Upper lobe of left lung (tissue), 6 donors: ENCODE measurements around the gene TP53I3. TPM values are rescaled to one million over a fixed set of nuclear protein-coding genes. Genes with fewer than 3 reads are reported as not detected.

Source experiments
- ATAC-seq, 2 donors: fragments of 200-7000 bp; cut with Tn5 transposase; one replicate each; pipeline ENCODE4 v1.9.1; 2022; ENCODE audit warnings: mild to moderate bottlenecking in 2 of 2, moderate library complexity in 2 of 2; ENCODE audit not compliant: low FRiP score in 2 of 2
- DNase-seq, 2 donors: peaks; one replicate each; pipeline ENCODE4 v3.0.0-alpha.2; 2019 to 2020
- H3K27ac ChIP-seq, 4 donors: fragments of 200-600 bp; sonication (generic); one replicate each; pipeline ENCODE4 v1.5.1; 2016 to 2019
- H3K27me3 ChIP-seq, 4 donors: fragments of 200-600 bp; sonication (generic); one replicate each; pipeline ENCODE4 v1.5.1; 2017 to 2019
- H3K36me3 ChIP-seq, 4 donors: fragments of 200-600 bp; sonication (generic); one replicate each; pipeline ENCODE4 v1.5.1; 2016 to 2019
- H3K4me1 ChIP-seq, 4 donors: fragments of 200-600 bp; sonication (generic); one replicate each; pipeline ENCODE4 v1.5.1; 2018 to 2019
- H3K4me3 ChIP-seq, 4 donors: fragments of 200-600 bp; sonication (generic); one replicate each; pipeline ENCODE4 v1.5.1; 2017 to 2019; ENCODE audit warnings: mild to moderate bottlenecking in 2 of 4, moderate library complexity in 1 of 4
- H3K9me3 ChIP-seq, 4 donors: fragments of 200-600 bp; sonication (generic); one replicate each; pipeline ENCODE4 v1.5.1; 2018 to 2019
- CTCF ChIP-seq, 6 experiments: fragments of 450-650 bp in 4 of 6; fragments of 200-600 bp in 2 of 6; sonication (generic) in 2 of 6; IDR thresholded peaks; one replicate each; pipeline ENCODE4 v1.5.1; 2016 to 2019; ENCODE audit warnings: antibody characterized with exemption in 6 of 6
- EP300 ChIP-seq, 4 donors: sonication (generic); formaldehyde crosslinking; IDR thresholded peaks; one replicate each; pipeline ENCODE4 v1.5.1; 2017; ENCODE audit warnings: antibody characterized with exemption in 4 of 4, control low read depth in 2 of 4
- POLR2A ChIP-seq, 4 donors: fragments of 450-650 bp; IDR thresholded peaks; one replicate each; pipeline ENCODE4 v1.5.1; 2016 to 2017; ENCODE audit warnings: antibody characterized with exemption in 4 of 4, mild to moderate bottlenecking in 2 of 4
- POLR2AphosphoS5 ChIP-seq, 2 donors: sonication (generic); formaldehyde crosslinking; IDR thresholded peaks; one replicate each; pipeline ENCODE4 v1.5.1; 2017; ENCODE audit warnings: antibody characterized with exemption in 2 of 2
- WGBS, 2 donors: methylation state at CpG; one replicate each; pipeline ENCODE4 v1.1.5; 2017 to 2018; 5-methylcytosine and 5-hydroxymethylcytosine counted together
- total RNA-seq, 6 donors: library from RNA; depleted of rRNA in 4 of 6; stranded (reverse); fragments of >200 nt in 4 of 6; gene quantifications; one replicate each; pipeline versions ENCODE4 v1.1.0 to v1.2.1, GENCODE V29; 2016 to 2021
- donor health status: DM: no; HTN: no; CAD: no; lungs with moderate emphysema.
- donor health status: DM: no; HTN: yes; CAD: no; lungs with severe emphysema.

The TP53I3 gene
- total RNA-seq, 6 donors from 2014 or later: 27.0 to 110 (median 69.6) TPM

DNA sequence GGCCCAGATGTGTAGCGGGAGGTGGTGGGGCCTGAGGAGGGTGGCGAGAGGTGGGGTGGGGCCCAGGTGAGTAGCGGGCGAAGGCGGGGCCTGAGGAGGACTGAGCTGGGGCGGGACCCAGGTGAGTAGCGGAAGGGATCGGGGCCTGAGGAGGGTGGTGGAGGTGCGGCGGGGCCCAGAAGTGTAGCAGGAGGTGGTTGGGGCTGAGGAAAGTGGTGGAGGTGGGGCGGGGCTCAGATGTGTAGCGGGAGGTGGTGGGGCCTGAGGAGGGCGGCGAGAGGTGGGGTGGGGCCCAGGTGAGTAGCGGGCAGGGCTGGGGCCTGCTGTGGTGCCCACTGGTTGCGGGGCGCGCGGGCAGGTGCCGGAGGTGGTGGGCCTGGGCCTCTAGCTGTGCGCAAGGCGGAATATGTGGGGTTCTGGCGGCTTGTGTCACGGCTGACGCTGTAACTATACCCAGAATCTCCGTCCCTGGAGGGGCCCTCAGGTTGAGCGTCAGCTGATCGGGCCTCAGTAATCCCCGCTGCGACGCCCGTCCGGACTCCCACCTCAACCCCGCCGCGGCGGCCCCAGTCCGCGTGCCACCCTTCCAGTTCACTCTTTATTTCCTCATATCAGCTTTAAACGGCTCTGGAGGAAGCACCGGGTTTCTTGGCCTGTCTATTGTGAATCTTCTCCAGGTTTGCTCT is 7.6 kb downstream of the TP53I3 start:
- Histone ChIP-seq H3K4me1 (peaks cover 16 to 43% (median 26%) of the 10 kb centered on the region in 4 donors), H3K9me3 (no peaks in the 10 kb centered on the region), H3K4me3 (peak overlapping the region; percentile 59 to 86 (median 64)), H3K36me3 (peaks cover 12 to 38% (median 15%) of the 10 kb centered on the region in 4 donors), H3K27ac (peak overlapping the region; percentile 90 to 97 (median 94)), H3K27me3 (no peaks in the 10 kb centered on the region)
- DNase-seq: no peak
- peak in 3 of 4 donors; percentile 44 to 77 (median 67) for TF ChIP-seq POLR2A (IDR thresholded peaks at IDR 0.05)
- TF ChIP-seq POLR2AphosphoS5 (IDR thresholded peaks at IDR 0.05): peak; percentile 8 to 30
- TF ChIP-seq CTCF (IDR thresholded peaks at IDR 0.05): no peak
- TF ChIP-seq EP300 (IDR thresholded peaks at IDR 0.05): no peak
- WGBS, 2 donors: 1% methylated on average over 23 to 41 of the region's 41 CpGs
- ATAC-seq: no peak

DNA sequence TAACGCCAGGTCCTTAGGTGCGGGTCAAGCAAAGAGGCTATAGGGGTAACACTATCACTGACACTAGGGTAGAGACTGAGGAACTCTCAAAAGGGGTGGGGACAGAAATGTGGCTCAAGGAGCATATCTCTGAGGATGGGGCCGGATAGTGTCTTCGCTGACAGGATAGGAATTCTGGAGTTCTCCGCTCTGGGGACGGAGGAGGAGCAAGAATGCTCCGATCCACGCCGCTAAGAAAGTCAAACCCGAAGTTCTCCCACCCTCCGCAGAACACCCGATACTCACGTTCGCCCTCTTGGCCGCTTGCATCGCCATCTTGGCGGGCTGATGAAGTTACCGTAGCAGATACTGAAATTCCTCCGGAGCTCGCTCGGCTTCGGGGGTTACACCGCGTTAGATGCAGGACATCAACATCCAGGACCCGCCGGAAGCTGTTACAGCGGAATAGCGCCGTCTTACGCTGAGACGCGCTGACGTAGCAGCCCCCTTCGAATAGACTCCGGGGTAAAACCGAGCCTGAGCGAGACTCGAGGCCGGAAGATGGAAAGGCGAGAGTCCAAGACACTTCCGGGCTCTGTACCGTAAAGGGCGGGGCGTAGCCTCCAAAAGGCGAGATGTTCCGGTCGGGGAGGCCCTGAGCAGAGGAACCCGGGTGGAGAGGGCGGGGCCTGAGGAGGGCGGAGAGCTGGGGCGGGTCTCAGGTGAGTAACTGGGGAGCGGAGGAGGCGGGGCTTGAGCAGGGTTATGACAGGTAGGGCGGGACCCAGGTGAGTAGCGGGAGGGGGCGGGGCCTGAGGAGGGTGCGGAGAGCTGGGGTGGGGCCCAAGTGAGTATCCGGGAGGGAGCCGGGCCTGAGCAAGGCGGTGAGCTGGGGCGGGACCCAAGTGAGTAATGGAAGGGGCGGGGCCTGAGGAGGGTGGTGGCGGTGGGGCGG is 8.5 kb downstream of the TP53I3 start, which contains the start of gene SF3B6:
SF3B6 (minus strand) TSS at position 412 of the 934 bp plus-strand sequence; CDS start at position 315, 97 bp downstream.
- 0 to 1% methylated on average over 36 to 64 of the region's 64 CpGs for WGBS, 2 donors
- H3K27ac ChIP-seq: peak within 1 kb of the TSS; percentile 90 to 97 (median 94)
- H3K9me3 ChIP-seq: no peaks in the 10 kb centered on the region
- peak in 1 of 4 donors; percentile 4 for TF ChIP-seq EP300 (IDR thresholded peaks at IDR 0.05)
- peak; percentile 92 to 93 for TF ChIP-seq POLR2AphosphoS5 (IDR thresholded peaks at IDR 0.05)
- TF ChIP-seq POLR2A (IDR thresholded peaks at IDR 0.05): peak in 2 of 4 donors; percentile 67 to 82
- TF ChIP-seq CTCF (IDR thresholded peaks at IDR 0.05): peak in 1 of 6 experiments; percentile 10
- peaks cover 12 to 39% (median 17%) of the 10 kb centered on the region in 4 donors for H3K36me3 ChIP-seq
- H3K4me1 ChIP-seq: peaks cover 16 to 37% (median 21%) of the 10 kb centered on the region in 4 donors
- DNase-seq: peak; percentile 98 to 100
- ATAC-seq: peak; percentile 96 to 98
- H3K4me3 ChIP-seq: peak within 1 kb of the TSS; percentile 59 to 86 (median 64)
- no peaks in the 10 kb centered on the region for H3K27me3 ChIP-seq

DNA sequence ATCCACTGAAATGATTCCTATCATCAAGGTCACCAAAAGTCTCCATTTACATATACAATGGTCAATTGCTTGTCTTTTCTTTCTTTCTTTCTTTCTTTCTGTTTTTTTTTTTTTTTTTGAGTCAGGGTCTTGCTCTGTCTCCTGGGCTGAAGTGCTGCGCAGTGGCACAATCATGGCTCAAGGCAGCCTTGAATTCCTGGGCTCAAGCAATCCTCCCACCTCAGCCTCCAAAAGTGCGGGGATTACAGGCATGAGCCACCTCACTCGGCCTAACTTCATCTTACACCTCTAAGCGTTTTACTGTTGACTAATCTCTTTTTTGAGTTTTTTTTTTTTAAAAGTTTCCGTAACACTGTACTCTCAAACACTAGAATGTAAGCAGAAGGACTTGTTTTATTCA is 9.4 kb downstream of the TP53I3 start:
- peaks cover 16 to 34% (median 18%) of the 10 kb centered on the region in 4 donors for H3K4me1 ChIP-seq
- no peaks in the 10 kb centered on the region for H3K9me3 ChIP-seq
- H3K36me3 ChIP-seq: peaks cover 6 to 42% (median 20%) of the 10 kb centered on the region in 4 donors
- no peaks in the 10 kb centered on the region for H3K27me3 ChIP-seq
- peak overlapping the region in 3 of 4 donors; percentile 59 to 86 (median 61) for H3K4me3 ChIP-seq
- WGBS, 2 donors: 56 to 61% methylated on average over 5 of the region's 5 CpGs
- DNase-seq (no peak), ATAC-seq (no peak)
- H3K27ac ChIP-seq: peak overlapping the region; percentile 90 to 97 (median 94)
- TF ChIP-seq CTCF (IDR thresholded peaks at IDR 0.05) (no peak), POLR2AphosphoS5 (IDR thresholded peaks at IDR 0.05) (no peak), EP300 (IDR thresholded peaks at IDR 0.05) (no peak), POLR2A (IDR thresholded peaks at IDR 0.05) (no peak)

DNA sequence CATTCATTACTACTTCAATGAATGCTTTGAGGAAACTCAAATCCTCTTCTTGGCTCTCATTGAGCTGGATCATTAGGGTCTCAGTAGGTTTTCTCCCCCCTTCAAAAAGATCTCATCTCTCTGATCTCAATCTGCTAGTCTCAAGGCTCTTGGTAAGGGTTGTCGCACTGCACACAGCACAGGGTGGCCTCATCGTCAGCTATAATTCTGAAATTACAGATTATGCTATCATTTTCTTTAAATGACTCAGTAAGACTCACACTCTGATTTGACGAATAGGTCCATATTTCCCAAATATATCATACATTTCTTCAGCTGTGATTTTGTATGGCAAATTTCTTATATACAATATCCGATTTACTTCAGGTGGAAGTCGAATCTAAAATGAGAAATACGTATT is 10.8 kb downstream of the TP53I3 start:
- no peak overlapping the region for H3K4me3 ChIP-seq
- peaks cover 16 to 34% (median 18%) of the 10 kb centered on the region in 4 donors for H3K4me1 ChIP-seq
- TF ChIP-seq CTCF (IDR thresholded peaks at IDR 0.05): no peak
- no peak for TF ChIP-seq POLR2A (IDR thresholded peaks at IDR 0.05)
- no peak for TF ChIP-seq POLR2AphosphoS5 (IDR thresholded peaks at IDR 0.05)
- no peak for TF ChIP-seq EP300 (IDR thresholded peaks at IDR 0.05)
- no peaks in the 10 kb centered on the region for H3K9me3 ChIP-seq
- DNase-seq: no peak
- peaks cover 5 to 48% (median 23%) of the 10 kb centered on the region in 4 donors for H3K36me3 ChIP-seq
- no peak overlapping the region for H3K27ac ChIP-seq
- no peaks in the 10 kb centered on the region for H3K27me3 ChIP-seq
- WGBS, 2 donors: 90 to 94% methylated on average over 6 of the region's 6 CpGs
- ATAC-seq: no peak
